NCI-H1105 treated with DMSO at 0.1 percent for 48 hours (cell line): Measurements from ENCODE around the gene ZNF784.
A peak's percentile ranks its signal among the peaks of the same experiment; 100 is the strongest.

Experiments
- DNase-seq: peaks from one replicate; lab custom pipeline; 2025; lab: John Stamatoyannopoulos, UW

ZNF784 gene

DNA sequence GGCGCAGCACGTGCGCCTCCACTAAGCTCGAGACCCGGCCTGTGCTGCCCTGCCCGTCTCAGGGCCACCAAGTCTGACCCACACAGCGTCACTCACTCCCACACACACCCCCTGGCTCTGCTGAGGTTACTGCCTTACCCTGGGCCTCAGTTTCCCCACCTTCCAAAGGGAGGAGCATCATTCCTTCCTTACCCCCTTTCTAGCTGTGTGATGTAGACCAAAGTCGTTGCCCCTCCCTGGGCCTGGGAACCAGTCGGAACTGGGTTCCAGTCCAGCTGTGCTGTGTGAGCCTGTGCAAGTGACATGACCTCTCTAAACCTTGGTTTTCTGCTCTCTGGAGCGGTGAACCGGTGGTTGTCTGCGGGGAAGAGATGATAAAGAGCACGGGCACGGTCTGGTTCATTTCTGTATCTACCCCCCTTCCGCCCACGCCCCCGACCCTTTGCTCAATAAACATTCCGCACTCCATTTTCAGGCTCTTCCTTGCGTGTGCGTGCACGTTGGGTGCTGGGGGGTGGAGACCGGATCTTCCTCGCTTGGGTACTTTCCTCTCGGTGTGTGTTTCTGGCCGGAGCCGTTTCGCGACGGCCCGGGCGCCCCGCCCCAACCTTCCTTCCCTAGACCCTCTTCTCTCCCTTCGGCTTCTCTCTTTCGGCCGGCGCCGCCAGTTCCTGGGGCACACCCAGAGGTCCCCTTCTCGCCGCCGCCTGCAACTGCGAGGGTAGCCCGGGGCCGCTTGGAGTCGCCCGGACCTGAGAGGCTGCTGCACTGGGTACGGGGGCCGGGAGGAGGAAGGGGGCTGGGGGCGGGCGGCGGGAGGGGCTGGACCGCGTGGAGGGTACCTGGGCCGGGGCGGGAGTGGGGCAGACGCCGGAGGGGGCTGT, 18.9 kb upstream of the ZNF784 start, which contains the start of gene ZNF581:
Gene ZNF581 (plus strand): TSS at position 647 of the 884 bp plus-strand sequence. CDS start 923 bp downstream, outside the sequence.
- peak; percentile 50 for DNase-seq

DNA sequence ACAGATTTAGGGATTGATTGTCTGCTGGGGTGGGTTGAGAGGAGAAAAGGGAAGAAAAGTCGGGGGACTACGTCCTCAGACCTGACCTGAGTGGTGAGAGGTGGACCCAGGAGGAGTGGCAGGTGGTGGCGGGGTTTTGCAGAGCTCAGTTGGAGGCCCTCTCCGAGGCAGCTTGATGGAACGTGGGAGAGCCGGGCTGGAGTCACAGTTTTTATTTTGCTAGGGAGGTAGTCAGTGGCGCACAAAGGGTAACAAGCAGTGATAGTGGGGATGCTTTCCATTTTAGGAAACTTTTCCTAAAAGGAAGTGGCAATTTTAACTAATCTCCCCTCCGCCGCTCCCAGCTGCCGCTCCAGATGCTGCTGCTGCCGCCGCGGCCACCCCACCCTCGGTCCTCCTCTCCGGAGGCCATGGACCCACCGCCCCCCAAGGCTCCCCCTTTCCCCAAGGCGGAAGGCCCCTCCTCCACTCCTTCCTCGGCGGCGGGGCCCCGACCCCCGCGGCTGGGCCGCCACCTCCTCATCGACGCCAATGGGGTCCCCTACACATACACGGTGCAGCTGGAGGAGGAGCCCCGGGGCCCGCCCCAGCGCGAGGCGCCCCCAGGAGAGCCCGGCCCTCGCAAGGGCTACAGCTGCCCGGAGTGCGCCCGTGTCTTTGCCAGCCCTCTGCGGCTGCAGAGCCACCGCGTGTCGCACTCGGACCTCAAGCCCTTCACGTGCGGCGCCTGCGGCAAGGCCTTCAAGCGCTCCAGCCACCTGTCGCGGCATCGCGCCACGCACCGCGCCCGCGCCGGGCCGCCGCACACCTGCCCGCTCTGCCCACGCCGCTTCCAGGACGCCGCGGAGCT, 18.0 kb upstream of the ZNF784 start:
- no peak for DNase-seq

DNA sequence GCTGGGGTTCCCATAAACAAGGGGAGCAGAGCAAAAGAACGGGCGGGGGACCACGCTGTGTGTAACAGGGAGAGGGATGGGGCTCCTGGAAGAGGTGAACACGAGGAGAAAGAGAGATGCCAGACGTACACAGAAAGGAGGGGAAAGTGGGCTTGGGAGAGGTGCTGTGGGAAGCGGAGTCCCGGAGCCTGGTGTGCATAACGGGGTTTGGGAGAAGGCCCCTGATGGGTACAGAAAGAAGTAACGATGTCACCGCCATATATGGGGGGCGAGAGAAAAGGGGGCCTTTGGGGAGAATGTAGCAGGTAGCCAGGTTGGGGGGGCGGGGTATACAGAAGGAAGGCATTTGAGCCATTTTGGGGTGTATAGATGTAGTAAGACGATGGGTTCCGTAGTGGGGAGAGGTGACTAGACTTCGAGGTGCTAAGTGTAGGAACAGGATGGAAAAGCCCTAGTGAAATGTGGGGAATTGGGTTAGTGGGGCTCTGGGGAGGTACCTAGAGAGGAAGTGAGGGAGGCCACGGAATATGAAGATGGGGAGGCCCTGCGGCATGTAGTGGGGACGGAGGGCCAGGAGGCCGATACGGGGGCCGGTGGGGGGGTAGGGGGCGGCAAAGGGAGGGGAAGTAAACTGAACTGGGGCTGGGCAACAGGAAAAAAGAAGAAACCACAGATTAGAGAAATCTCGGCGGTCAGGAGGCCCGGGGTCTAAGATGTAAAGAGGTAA, 17.2 kb upstream of the ZNF784 start:
- DNase-seq: no peak

DNA sequence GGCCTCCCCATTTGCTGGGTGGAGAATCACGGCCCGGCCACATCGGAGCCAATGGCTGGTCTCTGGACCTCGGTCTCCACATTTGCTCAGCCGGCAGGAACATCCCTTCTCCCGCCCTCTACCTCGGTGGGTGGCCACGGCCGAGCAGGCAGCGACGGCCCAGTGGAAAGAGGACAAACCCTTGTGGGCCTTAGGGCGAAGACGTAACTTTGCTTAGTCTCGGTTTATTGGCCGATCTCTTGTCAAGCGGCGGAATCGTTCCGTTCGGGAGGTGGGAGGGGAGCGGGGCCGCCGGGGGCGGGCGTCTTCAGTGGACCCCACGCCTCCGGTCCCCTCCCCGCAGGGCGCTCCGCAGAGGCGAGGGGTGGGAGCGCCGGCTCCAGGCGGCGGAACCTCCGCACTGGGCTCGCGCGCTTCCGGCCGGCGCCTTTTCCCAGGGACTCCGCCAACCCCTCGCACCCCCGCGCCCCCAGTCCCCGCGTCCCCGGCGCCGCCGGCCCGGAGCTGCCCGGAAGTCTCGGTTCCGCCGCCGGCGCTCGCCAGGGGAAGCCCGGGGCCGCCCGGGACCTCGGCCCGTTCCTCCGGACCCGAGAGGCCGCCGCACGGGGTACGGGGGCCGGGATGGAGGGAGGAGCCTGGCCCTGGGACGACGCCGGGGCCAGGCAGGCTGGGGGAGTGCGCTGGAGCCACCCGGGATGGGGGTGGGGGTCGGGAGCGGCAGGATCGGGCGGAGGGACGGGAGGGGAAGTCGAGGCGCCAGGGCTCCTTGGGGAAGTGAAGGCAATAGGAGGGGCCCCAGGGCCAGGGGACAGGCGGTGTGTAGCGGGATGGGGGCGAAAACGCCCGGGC, 16.4 kb upstream of the ZNF784 start, which contains the start of gene ZNF580:
Gene ZNF580 (plus strand): TSS at position 426 of the 849 bp plus-strand sequence. CDS start 1,507 bp downstream, outside the sequence.
- peak; percentile 42 for DNase-seq

DNA sequence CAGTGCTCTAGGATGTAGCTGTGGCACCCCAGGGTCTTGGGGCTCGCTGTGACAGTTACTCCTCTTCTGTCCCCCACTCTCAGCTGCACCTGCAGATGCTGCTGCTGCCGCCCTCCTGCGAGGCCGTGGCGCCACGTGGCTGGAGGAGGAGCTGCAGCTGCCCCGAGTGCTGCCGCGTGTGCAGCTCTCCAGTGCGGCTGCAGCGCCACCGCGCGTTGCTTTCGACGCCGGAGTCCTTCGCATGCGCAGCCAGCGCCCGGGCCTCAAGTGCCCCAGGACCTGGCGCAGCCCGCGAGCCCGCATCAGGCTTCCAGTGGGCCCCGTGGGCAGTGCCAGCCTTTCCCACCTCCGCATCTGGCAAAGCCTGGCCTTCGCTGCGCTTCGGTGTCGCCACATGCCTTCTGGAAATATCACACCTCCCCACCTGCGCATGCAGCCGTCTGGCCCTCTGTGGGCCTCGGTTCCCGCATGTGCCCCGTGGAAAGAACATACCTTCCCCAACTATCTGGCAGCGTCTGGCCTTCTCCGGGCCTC, 15.7 kb upstream of the ZNF784 start:
- DNase-seq: peak; percentile 34

DNA sequence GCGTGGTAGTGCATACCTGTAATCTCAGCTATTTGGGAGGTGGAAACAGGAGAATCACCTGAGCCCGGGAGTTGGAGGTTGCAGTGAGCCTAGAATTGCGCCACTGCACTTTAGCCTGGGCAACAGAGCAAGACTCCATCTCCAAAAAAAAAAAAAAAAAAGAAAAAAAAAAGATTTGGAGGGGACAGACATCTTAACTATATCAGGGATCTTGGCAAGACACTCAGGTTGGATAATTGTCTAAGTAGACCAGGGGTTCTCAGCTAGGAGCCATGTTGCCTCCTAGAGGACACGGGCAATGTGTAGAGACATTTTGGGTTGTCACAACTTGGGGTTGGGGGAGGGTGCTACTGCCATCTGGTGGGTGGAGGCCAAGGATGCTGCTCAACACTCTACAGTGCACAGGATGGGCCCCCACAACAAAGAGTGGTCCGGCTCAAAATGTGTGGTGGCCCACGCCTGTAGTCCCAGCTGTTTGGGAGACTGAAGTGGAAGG, 14.5 kb upstream of the ZNF784 start:
- DNase-seq: no peak

DNA sequence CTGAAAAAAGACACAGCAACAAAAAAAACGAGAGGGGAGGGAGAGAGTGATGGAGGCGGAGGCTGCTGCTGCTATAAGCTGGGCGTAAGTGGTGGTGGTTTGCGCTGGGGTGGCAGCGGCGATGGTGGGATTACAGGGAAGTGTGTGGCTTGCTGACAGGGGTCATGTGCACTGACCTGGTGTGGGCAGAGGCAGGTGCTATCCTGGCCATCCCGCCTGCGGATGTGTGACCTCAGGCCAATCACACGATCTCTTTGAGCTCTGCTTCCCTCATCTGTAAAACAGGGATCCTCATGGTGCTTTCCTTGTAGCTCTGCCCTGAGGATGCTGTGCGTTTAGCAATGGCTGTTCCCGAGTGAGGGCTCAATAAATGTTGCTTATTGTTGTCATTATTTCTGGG, 13.2 kb upstream of the ZNF784 start:
- DNase-seq: no peak

DNA sequence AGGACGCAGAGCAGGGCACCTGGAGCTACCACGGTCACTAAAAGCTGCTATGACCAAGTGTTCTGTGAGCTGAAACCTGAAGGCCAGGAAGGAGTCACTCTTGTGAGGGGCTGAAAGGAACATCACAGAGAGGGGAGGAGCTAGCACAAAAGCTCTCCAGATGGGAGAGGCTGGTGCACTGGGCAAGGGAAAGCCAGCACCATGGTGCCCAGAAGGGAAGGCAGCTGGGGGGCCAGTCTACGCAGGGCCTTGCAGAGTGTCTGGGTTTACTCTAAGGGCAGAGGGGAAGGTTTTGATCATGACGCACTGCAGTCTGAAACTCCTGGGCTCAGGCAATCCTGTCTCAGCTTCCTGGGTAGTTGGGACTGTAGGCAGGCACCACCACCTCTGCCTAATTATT, 12.4 kb upstream of the ZNF784 start:
- no peak for DNase-seq

DNA sequence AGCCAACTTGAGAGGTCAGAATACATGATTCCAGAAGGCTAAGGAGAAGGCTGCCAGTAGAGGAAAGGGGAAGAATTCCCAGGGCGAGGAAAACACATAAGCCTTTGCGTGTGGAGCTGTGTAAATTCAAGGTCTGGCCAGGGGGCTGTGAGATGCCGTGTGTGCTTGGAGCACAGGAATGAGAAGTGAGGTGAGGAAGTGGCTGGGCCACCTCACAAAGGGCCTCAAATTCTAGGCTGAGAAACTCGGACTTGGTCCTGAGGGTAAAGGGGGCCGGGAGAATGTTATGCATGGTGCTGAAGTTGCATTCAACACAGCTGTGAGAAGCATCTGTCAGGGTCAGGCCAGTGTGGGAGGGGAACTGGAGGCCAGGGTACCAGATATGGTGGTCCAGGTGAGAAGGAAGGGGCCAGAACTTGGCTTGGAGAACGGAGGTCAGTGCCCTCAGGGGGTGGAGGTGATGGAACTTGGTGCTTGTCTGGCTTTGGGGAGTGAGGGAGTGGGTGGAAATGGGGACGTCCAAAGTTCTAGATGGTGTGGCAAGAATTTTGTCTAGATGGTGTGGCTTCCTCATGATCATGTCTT, 11.6 kb upstream of the ZNF784 start:
- DNase-seq: no peak

DNA sequence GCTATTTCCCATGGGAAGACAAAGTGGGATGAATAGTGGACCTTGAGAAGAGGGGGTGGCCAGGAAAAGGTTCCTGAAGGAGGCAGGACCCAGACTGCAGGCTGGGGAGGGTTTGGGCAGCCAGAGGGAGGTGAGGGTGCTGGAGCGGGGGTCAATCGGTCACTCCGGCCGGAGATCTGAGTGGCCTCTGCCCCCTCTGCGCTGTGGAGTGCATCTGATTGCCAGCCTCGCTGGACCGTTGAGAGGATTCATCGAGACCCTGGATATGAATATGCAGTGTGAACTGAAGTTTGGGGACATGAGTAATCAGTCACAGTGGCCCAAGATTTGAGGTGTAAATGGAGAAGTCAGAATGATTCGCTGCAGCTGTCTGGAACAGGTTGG, 11.0 kb upstream of the ZNF784 start:
- DNase-seq: no peak

DNA sequence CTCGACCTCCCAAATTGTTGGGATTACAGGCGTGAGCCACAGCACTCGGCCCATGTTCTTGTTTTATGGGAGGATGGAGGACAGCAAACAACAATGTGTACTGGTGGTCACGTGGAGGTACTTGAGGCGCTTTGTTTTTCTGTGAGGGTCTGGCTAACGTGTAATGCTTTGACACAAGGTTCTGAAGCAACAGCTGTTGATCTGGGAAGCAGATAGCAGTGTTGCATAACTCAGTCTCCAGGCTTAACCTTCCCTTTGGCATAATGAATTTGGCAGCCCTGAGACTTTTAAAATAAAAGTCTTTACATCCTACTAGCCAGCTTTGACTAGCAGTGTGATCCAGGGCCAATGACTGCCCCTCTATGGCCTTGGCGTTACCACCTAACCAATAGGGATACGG, 9.5 kb upstream of the ZNF784 start:
- no peak for DNase-seq

DNA sequence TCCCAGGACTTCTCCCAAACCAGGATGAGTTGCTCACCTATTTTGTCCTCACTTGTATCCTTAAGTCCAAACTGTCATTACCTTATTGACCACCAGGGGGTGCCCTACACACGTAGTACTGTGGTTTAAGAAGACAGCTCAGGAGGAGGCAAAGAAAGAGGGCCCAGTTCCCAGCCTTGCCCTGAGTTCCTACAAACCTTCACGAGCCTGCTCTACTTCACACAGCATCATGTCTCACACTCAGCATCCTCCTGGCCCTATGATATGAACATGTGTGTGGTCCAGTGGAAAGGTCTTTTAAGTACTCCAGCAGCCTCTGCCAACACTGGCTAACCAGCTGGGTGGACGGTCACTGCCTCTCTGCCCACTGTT, 8.1 kb upstream of the ZNF784 start:
- peak; percentile 83 for DNase-seq

DNA sequence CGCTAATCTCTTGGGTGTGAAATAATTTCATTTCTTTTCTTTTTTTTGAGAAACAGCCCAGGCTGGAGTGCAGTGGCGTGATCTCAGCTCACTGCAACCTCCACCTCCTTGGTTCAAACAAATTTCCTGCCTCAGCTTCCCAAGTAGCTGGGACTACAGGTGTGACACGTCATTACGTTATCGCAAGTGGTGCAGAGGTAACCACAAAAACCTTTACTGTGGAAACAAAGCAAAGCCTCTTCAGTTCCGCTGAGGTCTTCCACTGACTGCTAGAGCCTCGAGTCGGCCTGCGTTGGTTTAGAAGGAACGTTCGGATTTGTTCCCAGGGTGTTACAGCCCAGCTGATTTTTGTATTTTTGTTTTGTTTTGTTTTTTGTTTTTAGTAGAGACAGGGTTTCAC, 2.0 kb upstream of the ZNF784 start:
- DNase-seq: no peak

DNA sequence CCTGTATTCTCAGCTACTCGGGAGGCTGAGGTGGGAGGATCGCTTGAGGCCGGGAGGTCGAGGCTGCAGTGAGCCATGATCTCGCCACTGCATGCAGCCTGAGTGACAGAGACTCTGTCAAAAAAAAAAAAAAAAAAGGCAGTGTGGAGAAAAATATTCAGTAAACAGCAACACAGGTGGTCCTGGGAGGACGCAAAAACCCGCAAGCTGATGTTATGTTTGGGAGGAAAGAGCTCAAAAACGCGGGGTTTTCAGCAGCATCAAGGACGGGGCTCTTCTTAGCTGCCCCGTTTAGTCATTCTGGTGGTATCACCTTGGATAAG, 599 bp upstream of the ZNF784 start:
- DNase-seq: no peak

DNA sequence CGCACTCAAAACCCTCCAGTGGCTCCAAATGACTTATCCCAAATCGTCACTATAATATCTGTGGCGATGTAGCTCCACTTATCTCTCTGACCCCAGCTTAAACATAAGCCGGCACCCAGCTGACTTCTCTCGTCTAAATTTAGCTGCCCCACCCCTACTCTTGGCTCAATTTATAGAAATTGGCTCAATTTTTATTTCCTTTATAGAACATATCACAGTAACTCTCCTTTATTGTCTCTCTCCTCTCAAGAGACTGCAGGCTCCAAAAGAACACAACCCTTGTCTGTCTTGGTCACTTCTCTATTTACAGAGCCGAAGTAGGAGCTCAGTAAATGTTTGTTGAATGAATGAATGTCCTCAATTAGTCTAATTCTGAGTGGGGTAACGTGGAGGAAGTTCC, 805 bp downstream of the ZNF784 start:
- no peak for DNase-seq

DNA sequence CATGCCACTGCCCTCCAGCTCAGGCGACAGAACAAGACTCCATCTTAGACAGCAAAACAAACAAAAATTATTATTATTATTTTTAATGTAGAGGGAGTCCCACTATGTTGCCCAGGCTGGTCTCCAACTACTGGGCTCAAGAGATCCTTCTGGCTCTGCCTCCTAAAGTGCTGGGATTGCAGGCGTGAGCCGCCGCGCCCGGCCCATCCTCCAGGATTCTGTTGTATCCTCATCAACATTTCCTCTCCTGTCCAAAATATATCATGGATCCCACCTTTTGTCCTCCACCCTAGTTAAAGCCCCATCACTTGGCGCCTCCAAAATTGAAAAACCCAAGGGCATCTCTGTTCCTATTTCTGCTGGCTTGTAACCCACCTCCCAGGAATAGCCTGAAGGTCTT, 1.2 kb downstream of the ZNF784 start:
- no peak for DNase-seq

DNA sequence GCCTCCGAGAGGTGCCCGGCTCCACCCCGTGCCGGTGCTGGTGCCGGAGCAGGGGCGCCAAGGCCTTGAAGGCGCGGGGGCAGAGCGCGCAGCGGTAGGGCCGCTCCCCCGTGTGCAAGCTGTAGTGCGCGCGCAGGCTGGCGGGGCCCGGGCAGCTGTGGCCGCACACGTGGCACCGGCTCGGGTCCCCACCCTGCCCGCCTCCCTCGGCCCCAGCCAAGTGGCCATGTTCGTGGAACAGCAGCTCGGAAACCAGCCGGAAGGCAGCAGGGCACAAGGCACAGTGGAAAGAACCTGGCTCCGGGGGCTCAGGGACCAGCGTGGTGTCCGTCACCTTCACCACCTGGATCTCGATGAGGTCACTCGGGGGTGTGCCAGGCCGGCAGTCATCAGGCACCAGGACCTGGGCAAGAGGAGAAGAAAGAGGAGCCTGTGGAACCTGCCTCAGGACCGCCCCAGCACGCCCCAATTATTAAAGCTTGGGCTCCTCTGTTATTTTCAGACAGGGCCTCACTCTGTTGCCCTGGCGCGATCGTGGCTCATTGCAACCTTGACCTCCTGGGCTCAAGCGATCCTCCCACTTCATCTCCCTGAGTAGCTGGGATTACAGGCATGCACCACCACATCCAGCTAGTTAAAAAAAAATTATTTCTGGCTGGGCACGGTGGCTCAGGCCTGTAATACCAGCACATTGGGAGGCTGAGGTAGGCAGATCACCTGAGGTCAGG, 2.0 kb downstream of the ZNF784 start:
- no peak for DNase-seq

DNA sequence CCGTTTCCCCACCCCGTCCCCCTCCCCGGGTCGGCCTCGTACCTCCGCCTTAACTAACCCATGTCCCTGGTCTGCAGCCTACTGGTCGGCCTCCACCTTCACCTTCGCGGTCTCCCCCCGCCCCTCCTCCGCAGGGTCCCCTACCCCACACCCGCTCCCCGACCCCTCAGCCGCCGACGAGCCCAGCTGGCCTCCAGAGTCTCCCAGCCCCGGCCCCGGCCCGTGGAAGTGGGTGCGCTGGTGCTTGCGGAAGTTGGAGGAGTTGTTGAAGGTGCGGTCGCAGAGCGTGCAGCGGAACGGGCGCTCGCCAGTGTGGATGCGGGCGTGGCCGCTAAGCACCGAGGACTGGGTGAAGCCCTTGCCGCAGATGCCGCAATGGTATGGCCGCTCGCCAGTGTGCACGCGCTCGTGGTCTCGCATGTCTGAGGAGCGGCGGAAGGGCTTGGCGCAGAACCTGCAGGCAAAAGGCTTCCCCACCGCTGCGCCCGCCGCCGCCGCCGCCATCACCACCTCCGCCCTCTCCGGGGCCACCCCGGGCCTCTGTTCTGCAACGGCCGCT, 2.6 kb downstream of the ZNF784 start:
- DNase-seq: no peak

DNA sequence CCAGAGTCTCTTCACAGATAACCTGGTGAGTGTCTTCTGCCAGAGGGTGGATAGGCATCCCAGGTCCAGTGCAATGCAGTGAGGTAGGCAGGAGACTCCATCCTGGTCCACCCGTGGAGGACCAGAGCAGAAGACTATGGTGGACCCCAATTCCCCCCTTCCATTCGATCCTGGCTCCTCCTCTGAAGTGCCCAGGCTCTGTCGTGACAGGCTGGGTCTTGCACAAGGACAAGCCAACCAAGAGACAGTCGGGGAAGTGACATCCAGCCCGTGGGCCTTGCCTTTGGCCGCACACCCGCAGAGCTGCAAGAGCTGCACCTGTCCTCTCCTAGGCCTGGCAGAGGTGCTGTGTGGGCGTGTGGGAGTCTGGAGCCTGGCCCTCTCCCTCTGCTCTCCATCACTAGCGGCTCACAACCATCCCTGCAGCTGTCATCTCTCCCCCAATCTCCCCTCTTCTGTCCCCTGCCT, 3.1 kb downstream of the ZNF784 start:
- no peak for DNase-seq
